ENCODE results near the gene PHACTR3. TPM values are rescaled to one million over a fixed set of nuclear protein-coding genes. Genes with fewer than 3 reads are reported as not detected.

The PHACTR3 gene
- total RNA-seq, 1 experiment from 2014 or later: 0.10 TPM

- no peaks in the 10 kb centered on the region for H3K36me3 ChIP-seq (ENCODE audit: control insufficient read depth, insufficient read depth, low read length)
- in situ Hi-C loops (cut with HindIII; ENCODE audit: low pct_unique_long_range_greater_than_20kb, low sequenced_read_pairs) (no loop called here), intact Hi-C loops (cut with micrococcal nuclease; ENCODE audit: unreplicated experiment) (no loop called here)
- ChIA-PET CTCF (no interaction called here), POLR2A (no interaction called here)
- no peak for ATAC-seq
- no peaks in the 10 kb centered on the region for H3K4me1 ChIP-seq (ENCODE audit: control insufficient read depth, insufficient read depth, low read length)
- no peak overlapping the region for H3K4me3 ChIP-seq (ENCODE audit: low read depth in 2 of 2, low read length in 2 of 2)
- no peak overlapping the region for H3K27ac ChIP-seq (ENCODE audit: low read length)
- H3K9me3 ChIP-seq (ENCODE audit: control insufficient read depth, insufficient read depth, low read depth, low read length): no peaks in the 10 kb centered on the region
- BruUV-seq (replicated peaks): no TSS peak
- no peak for TF ChIP-seq CTCF (IDR thresholded peaks at IDR 0.05)
- TF ChIP-seq TCF7L2 (IDR thresholded peaks at IDR 0.05; ENCODE audit: low read depth, low read length): no peak
- no peak for TF ChIP-seq REST (IDR thresholded peaks at IDR 0.05; ENCODE audit: insufficient read depth in 1 of 2, low read depth in 2 of 2, low read length in 1 of 2)
- no peak for TF ChIP-seq POLR2AphosphoS5 (IDR thresholded peaks at IDR 0.05; ENCODE audit: low read depth, low read length)
- TF ChIP-seq SIN3A (IDR thresholded peaks at IDR 0.05; ENCODE audit: borderline replicate concordance, insufficient read depth, low read depth, low read length): no peak
- H3K27me3 ChIP-seq (ENCODE audit: control insufficient read depth, insufficient read depth, low read length): peaks cover 3% of the 10 kb centered on the region; the same call in 1 of the 2 replicates
- no peak for DNase-seq (ENCODE audit: low read depth, low spot score)
Measured at GRCh38 chr20:59725476-59726280, 121.3 kb downstream of the PHACTR3 start.

- H3K9me3 ChIP-seq (ENCODE audit: control insufficient read depth, insufficient read depth, low read depth, low read length): no peaks in the 10 kb centered on the region
- peaks cover 3% of the 10 kb centered on the region; the same call in 1 of the 2 replicates for H3K27me3 ChIP-seq (ENCODE audit: control insufficient read depth, insufficient read depth, low read length)
- in situ Hi-C loops (cut with HindIII; ENCODE audit: low pct_unique_long_range_greater_than_20kb, low sequenced_read_pairs): no loop called here
- ATAC-seq: no peak
- ChIA-PET POLR2A (no interaction called here), CTCF (no interaction called here)
- TF ChIP-seq TCF7L2 (IDR thresholded peaks at IDR 0.05; ENCODE audit: low read depth, low read length) (no peak), SIN3A (IDR thresholded peaks at IDR 0.05; ENCODE audit: borderline replicate concordance, insufficient read depth, low read depth, low read length) (no peak), POLR2AphosphoS5 (IDR thresholded peaks at IDR 0.05; ENCODE audit: low read depth, low read length) (no peak), CTCF (IDR thresholded peaks at IDR 0.05) (no peak), REST (IDR thresholded peaks at IDR 0.05; ENCODE audit: insufficient read depth in 1 of 2, low read depth in 2 of 2, low read length in 1 of 2) (no peak)
- no peaks in the 10 kb centered on the region for H3K36me3 ChIP-seq (ENCODE audit: control insufficient read depth, insufficient read depth, low read length)
- H3K27ac ChIP-seq (ENCODE audit: low read length): no peak overlapping the region
- DNase-seq (ENCODE audit: low read depth, low spot score): no peak
- no peaks in the 10 kb centered on the region for H3K4me1 ChIP-seq (ENCODE audit: control insufficient read depth, insufficient read depth, low read length)
- no peak overlapping the region for H3K4me3 ChIP-seq (ENCODE audit: low read depth in 2 of 2, low read length in 2 of 2)
- intact Hi-C loops (cut with micrococcal nuclease; ENCODE audit: unreplicated experiment): no loop called here
- no TSS peak for BruUV-seq (replicated peaks)
Measured at GRCh38 chr20:59726281-59726595, 121.9 kb downstream of the PHACTR3 start.
